Right atrium auricular region (tissue), 2 donors: ENCODE measurements around the gene TRIM29. TPM values are rescaled to one million over a fixed set of nuclear protein-coding genes. Genes with fewer than 3 reads are reported as not detected.
A peak's percentile ranks its signal among the peaks of the same experiment; 100 is the strongest.

Experiments
- DNase-seq: peaks from one replicate; pipeline ENCODE4 v3.0.0-alpha.2; 2019; ENCODE audit warnings: low spot score
- H3K27ac ChIP-seq, 2 donors: fragments of 200-600 bp; sonication (generic); 1 replicate in 1 of 2; 2 replicates in 1 of 2; pipeline ENCODE4 v1.5.1; 2016 to 2019
- H3K27me3 ChIP-seq, 2 donors: fragments of 200-600 bp; sonication (generic); one replicate each; pipeline versions ENCODE4 v1.5.1 to v1.6.0; 2017 to 2019
- H3K36me3 ChIP-seq: fragments of 200-600 bp; sonication (generic); one replicate; pipeline ENCODE4 v1.5.1; 2016
- H3K4me1 ChIP-seq, 2 donors: fragments of 200-600 bp; sonication (generic); one replicate each; pipeline versions ENCODE4 v1.5.1 to v1.6.0; 2017 to 2019
- H3K4me3 ChIP-seq, 2 donors: fragments of 200-600 bp; sonication (generic); 1 replicate in 1 of 2; 2 replicates in 1 of 2; pipeline ENCODE4 v1.5.1; 2017 to 2019; ENCODE audit warnings: mild to moderate bottlenecking in 1 of 2, moderate library complexity in 1 of 2
- H3K9me3 ChIP-seq, 2 donors: fragments of 200-600 bp; sonication (generic); one replicate each; pipeline ENCODE4 v1.5.1; 2019
- CTCF ChIP-seq, 2 donors: fragments of 200-600 bp; sonication (generic); IDR thresholded peaks; one replicate each; pipeline ENCODE4 v1.5.1; 2019; ENCODE audit warnings: antibody characterized with exemption in 2 of 2
- total RNA-seq, 2 donors: library from RNA; depleted of rRNA; stranded (reverse); fragments of >200 nt; gene quantifications; one replicate each; pipeline ENCODE4 v1.1.0, GENCODE V29; 2016

The TRIM29 gene
- total RNA-seq, 2 donors from 2014 or later = 0.85 to 2.7 TPM

GRCh38 chr11:120151536-120151935 lies 13.6 kb upstream of the TRIM29 start:
- Histone ChIP-seq H3K9me3 (no peaks in the 10 kb centered on the region), H3K4me3 (no peak overlapping the region), H3K36me3 (no peaks in the 10 kb centered on the region), H3K27me3 (no peaks in the 10 kb centered on the region), H3K27ac (no peak overlapping the region), H3K4me1 (no peaks in the 10 kb centered on the region)
- TF ChIP-seq CTCF (IDR thresholded peaks at IDR 0.05) = no peak
- no peak for DNase-seq

GRCh38 chr11:120149246-120149645 lies 11.3 kb upstream of the TRIM29 start:
- Histone ChIP-seq H3K36me3 (no peaks in the 10 kb centered on the region), H3K9me3 (no peaks in the 10 kb centered on the region), H3K27ac (no peak overlapping the region), H3K27me3 (no peaks in the 10 kb centered on the region), H3K4me1 (no peaks in the 10 kb centered on the region), H3K4me3 (no peak overlapping the region)
- DNase-seq = no peak
- no peak for TF ChIP-seq CTCF (IDR thresholded peaks at IDR 0.05)

GRCh38 chr11:120147950-120148270 lies 10.0 kb upstream of the TRIM29 start:
- DNase-seq = no peak
- no peaks in the 10 kb centered on the region for H3K9me3 ChIP-seq
- TF ChIP-seq CTCF (IDR thresholded peaks at IDR 0.05) = no peak
- H3K27me3 ChIP-seq = no peaks in the 10 kb centered on the region
- H3K36me3 ChIP-seq = no peaks in the 10 kb centered on the region
- H3K27ac ChIP-seq = no peak overlapping the region
- no peak overlapping the region for H3K4me3 ChIP-seq
- H3K4me1 ChIP-seq = no peaks in the 10 kb centered on the region

- Histone ChIP-seq H3K27me3 (no peaks in the 10 kb centered on the region), H3K9me3 (no peaks in the 10 kb centered on the region), H3K4me1 (no peaks in the 10 kb centered on the region), H3K4me3 (no peak overlapping the region), H3K27ac (no peak overlapping the region), H3K36me3 (no peaks in the 10 kb centered on the region)
- peak; percentile 53 for DNase-seq
- no peak for TF ChIP-seq CTCF (IDR thresholded peaks at IDR 0.05)
These were observed 9.4 kb upstream of the TRIM29 start for GRCh38 chr11:120147094-120147949.

GRCh38 chr11:120146413-120147093 lies 8.6 kb upstream of the TRIM29 start:
- no peaks in the 10 kb centered on the region for H3K9me3 ChIP-seq
- H3K4me3 ChIP-seq = no peak overlapping the region
- peak; percentile 50 for DNase-seq
- H3K27ac ChIP-seq = no peak overlapping the region
- no peaks in the 10 kb centered on the region for H3K4me1 ChIP-seq
- no peak for TF ChIP-seq CTCF (IDR thresholded peaks at IDR 0.05)
- no peaks in the 10 kb centered on the region for H3K27me3 ChIP-seq
- H3K36me3 ChIP-seq = no peaks in the 10 kb centered on the region
